Posterior cingulate gyrus (tissue), 11 donors: ENCODE data around the gene GNAL.

Experiments used
- DNase-seq, 10 donors: peaks; one replicate each; pipeline versions ENCODE4 v3.0.0 to v3.0.0-alpha.2; 2020 to 2021; ENCODE audit warnings: mixed read lengths in 3 of 10
- intact Hi-C: fragments of 100-400 bp; cut with DNase I; formaldehyde crosslinking; loops from one replicate; pipeline ENCODE4 v1.15.1; 2023

Gene GNAL

DNA sequence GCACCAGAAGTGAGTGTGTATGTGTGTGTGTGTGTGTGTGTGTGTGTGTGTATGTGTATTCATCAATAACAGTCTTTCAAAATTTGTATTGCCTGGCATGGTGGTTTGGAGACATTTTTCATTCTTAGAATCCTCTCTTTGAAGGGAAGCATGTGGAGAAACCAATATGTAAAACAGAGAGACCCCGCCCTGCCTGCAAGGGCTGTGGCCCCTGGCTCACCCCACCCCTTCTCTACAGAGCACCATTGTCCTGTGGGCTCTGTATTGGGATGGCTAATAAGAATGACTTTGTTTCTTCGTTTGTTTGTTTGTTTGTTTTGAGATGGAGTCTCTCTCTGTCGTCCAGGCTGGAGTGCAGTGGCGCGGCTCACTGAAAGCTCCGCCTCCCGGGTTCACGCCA lies 65.9 kb downstream of the GNAL start:
- intact Hi-C loops, result no loop called here
- DNase-seq, result no peak

DNA sequence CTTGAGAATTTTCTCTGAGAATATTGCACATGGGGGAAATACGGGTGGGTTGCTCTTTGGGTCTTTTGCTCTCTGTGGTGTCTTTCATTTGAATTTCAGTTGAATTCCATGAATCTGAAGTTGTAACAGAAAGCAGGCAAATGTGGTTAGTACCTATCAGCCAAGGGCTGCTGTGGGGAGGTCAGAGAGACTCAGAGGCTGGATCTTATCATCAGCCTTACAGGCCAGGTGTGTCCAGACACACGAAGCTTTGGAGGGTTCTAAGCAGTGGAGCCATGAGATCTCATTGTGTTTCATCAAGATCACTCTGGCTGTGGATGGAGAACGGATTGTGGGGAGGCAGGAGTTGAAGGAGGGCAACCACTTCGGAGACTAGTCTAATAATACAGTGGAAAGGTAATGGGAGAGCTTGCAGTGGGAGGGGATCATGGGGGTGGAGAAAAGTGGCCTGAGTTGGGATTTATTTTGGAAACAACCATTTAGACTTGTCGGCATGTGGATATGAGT lies 68.1 kb downstream of the GNAL start:
- intact Hi-C loops, result no loop called here
- DNase-seq, result no peak

DNA sequence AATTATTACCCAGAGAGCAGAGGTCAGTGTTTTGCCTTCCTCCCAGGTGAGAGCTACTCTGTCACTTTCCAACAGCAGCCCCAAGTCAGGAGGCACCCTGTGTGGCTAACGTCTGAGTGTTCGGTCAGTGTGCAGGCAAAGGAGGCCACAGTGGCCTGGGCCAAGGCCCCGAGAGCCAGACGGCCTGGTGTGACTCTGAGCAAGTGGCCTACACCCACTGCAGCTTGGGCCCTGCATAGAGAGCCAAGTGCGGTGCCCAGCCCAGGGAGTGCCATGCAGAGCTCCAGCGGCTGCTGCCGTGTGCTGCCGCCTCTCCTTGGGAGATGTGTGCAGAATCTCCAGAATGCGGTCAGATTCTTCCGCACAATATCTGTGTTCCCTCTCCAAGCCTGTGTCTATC lies 70.4 kb downstream of the GNAL start:
- intact Hi-C loops, result no loop called here
- no peak for DNase-seq

DNA sequence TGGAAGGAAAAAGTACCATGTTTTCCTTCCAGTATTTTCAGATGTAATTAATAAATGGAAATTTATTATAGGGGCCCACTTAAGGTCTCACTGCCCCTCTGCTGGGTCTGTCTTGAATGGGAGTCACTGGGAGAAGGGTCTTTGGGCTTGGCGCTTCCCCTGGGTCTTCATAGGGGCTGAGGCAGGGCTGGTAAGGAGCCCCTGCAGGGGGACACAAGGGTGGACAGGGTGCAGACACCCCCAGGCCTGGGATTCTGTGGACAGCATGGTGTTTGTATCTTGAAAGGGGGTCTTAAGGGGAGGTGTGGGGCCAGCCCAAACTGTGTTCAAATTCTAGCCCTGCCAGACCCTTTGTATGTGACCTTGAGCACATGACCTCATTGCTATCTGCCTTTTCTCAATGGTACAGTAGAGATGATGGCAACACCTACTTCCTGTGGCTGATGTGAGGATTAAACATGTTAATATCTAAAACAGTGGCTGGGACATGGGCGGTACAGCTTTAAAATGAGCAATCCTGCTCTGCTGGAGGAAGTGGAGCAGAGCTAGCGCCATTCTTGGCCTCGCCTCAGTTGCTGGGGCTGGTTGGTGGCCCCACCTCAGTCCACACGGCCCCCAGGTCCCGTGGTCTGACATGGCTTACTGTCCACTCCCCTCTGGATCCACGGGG lies 71.6 kb downstream of the GNAL start:
- DNase-seq, result no peak
- intact Hi-C loops, result no loop called here

DNA sequence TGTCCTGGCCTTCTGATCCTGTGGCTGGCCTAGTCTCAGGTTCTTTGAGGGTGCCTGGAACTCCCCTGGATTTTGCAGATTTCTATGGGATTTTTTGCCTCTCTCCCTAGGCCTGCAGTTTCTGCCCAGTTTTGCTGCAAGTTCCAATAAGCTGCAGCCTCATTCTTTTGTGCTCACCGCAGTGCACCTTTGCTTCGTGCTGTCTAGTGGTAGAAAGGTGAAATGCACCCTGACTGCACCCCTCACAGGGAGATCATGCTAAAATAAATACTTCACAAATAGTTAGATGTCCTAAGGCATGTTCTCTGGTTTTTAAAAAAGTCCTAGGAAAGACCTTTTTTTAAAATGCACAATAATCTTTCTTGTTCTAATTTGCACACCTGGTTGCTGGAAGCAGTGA lies 72.5 kb downstream of the GNAL start:
- intact Hi-C loops, result no loop called here

DNA sequence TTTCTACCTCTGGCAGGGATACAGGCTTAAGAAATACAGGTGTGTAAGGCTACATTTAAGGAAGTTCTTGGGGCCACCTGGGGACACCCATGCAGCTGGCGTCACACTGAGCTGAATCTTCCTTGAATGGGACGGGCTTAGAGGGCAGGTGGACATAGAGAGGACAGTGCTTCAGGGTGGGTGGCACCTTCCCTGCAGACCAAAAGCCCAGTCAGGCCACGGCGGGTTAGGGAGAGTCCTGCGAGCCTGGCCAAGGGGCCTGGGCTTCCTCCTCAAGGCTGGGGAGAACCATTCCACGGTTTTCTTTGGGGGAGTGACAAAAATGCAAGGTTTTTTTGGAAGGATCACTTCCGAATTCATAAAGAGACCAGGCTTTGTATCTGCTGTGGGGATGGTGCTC lies 73.4 kb downstream of the GNAL start:
- intact Hi-C loops, result no loop called here
- DNase-seq, result no peak

More for the DNA sequence above, 72.5 kb downstream of the GNAL start:
- no peak for DNase-seq

DNA sequence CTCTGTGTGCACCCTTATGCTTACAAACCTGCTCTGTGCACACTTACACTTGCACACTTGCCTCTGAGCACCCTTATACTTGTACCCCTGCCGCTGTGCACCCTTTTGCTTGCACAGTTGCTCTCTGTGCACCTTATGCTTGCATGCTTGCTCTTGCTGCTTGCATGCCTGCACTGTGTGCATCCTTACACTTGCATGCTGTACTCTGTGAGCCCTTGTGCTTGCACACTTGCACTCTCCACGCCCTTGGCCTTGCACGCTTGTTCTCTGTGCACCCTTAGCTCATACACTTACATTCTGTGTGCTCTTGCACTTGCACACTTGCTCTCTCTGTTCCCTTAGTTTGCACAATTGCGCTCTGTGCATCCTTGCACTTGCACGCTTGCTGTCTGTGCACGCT lies 78.3 kb downstream of the GNAL start:
- DNase-seq, result no peak
- intact Hi-C loops, result no loop called here

DNA sequence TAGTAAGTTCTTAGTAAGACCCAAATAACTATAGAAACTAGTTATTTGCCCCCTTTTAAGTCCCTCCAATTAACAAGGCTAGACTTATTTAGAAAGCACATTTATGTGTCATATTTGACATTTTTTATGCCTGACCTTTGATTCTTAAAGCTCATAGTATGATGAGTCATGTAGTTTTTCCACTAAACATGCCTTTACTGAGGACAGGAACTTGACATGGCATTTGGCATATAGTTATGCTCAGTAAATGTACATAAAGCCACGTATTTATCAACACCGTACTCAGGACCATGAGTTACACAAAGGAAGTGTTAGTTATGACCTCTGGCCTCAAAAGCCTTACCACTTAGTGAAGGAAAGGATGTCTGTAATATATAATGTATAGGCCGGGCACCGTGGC lies 78.9 kb downstream of the GNAL start:
- no peak for DNase-seq

DNA sequence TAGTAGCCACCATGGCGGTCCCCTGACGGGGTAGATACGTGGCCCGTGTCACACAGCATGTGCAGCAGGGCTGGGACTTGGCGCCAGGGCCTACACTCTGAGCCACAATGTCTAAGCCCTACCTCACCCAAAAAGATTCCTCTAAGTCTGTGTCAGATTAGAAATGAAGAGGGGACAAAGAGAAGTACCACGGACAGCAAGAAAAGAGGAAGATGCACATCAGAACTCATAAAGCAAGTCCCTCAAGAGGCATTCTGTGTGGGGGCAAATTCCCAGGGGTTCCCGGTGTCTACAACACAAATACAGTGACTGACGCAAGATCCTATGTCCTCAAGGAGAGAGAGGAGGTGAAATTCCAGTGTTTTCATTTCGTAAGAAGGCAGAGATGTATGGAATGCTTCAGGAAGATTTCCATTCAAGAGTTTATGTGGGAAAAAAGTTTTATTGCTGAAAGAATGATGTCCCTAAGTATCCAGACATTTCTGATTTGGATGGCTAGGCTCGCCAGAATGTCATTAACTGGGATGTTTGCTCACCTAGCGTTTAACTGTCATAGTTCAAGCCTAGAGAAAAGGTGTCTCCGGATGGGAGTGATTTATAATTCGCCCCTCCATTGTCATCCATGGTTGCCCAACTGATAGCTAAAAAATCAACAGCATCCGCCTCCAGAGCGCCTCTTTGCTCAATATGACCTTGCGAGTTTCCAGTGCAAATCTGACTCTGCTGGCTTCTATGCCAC lies 86.5 kb downstream of the GNAL start:
- no peak for DNase-seq
- intact Hi-C loops, result no loop called here

More for the DNA sequence above, 78.9 kb downstream of the GNAL start:
- intact Hi-C loops, result no loop called here

DNA sequence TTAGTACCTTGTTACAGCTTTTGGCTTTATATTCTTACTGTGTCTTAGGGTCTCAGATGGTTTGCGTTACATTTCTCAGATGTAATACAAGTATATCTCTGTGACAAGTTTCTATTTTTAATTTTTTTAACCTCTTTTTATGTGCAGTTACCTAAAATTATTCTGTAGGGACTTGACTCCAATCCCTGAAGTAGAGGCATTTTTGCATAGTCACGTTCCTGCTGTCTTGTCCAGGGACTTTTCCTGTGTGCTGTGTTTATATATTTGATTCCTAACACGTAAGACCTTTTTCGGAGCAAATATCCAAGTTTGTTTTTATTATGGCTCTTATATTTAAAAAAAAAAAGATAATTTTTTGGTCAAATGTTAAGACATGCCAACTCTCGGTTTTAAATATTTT lies 91.0 kb downstream of the GNAL start:
- no peak for DNase-seq
- intact Hi-C loops, result no loop called here

DNA sequence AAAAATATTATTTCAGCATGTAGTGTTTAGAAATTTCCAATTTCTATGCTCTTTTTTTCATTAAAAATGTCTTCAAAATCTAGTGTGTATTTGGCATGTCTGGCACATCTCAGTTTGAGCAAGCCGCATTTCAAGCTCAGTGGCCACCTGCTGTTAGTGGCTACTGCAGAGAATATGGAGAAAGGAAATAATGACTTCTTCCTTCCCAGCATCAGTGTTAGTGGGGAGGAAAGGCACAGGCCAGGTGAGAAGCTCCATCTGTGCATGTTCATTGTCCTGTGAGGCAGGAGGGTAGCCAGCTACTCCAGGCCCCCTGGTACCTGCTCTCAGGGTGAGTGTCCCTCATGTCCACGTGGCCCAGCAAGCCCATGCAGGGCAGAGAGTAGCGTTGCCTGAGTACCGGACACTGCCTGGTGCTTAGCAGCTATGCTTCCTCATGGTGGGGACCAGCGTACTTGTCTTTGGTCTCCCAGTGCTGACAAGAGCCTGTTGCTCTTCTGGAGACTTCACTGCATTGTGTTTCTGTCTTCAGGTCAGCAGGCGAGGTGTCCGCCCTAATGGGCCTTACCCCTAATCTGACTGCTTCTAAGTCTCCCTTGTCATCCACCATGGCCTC lies 94.8 kb downstream of the GNAL start:
- DNase-seq, result peak in 1 of 10 donors; percentile 48
- intact Hi-C loops, result no loop called here

DNA sequence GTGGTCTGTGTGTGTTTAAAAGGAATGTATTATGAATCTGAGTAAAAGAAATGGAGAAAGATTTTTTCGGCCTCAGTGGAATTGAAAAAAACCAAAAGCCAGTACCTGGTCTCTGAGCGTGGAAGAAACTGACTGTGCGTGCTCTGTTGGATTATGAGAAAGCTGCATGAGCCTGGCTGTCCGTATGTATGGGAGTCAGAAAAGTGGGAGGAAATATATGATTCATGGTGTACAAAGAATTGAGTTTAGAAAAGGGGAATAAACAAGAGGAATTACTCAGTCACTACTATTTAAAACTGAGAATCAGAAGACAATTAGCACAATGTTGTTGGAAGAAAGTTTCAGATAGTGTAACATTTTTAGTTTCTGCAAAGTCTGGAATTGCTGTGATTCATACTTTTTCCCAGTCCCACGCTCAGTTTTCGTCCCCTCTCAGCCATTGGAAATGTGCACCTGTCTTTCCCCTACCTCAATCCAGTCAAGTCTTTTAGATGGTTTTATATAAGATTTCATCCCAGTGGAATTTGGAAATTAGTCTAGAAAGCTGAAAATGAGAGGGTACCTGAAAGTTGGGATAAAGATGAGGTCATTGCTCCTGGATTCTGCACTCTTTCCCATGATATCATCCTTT lies 95.7 kb downstream of the GNAL start:
- intact Hi-C loops, result no loop called here
- no peak for DNase-seq

DNA sequence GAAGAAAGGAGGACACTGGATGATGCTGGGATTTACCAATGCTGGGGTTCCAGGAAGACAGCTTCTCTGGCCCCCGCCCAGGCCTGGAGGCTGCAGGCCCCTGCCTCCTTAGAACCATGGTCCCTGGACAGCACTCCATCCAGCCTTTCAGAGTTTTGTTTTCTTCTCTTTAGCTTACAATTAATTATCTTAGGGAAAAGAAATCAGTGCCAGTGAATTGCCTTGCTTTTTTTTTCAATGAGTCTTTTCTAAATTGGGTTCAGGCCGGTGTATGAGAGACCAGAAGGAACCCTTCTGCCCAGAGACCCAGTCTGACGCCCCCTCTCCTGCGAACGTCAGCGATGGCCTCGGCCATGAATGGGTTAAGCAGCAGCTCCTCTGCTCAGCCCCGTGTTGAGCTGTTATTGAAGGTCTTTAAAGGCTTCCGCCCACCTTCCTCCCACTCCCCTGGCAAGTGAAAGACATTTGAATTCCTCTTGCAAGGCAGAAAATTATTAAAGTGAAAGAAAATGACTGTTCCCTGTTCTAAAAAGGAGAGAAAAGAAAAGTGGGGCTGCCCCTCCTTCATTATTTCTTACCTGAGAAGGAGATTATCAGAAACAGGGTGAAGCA lies 96.5 kb downstream of the GNAL start:
- intact Hi-C loops, result no loop called here
- DNase-seq, result peak in 1 of 10 donors; percentile 61

DNA sequence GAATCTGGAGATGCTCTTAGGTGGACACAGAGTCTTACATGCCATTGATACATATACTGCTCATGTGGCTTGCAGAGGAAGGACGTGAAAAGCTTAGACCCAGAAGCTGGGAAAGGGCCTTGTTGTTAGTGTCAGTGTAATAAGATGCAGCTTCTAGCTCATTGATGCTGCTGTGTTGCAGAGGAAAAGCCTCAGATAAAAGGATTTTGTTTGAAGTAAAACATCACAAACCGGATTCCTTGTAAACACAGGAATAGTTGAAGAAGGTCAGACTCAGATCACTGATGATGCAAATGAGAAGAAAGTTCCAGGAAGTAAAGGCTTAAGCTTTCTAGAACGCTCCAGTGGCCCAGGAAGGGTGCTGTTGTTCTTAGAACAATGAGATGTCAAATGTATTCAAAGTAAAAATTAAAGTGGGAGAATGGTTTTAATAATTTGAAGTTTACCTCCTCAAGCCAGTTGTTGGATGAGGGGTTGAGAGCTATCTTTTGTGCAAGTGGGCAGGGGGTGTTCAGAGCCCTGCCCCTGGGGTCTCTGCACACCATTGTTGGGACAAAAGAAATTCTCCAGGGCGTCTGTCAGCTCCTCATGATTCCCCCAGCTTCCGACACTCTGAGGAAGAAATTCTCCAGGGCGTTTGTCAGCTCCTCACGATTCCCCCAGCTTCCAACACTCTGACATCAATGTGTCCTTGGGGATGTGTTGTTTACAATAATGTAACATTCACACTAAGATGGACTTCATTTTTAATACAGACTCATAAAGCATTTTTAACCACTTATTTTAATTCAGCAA lies 100.8 kb downstream of the GNAL start:
- DNase-seq, result no peak
- intact Hi-C loops, result no loop called here

DNA sequence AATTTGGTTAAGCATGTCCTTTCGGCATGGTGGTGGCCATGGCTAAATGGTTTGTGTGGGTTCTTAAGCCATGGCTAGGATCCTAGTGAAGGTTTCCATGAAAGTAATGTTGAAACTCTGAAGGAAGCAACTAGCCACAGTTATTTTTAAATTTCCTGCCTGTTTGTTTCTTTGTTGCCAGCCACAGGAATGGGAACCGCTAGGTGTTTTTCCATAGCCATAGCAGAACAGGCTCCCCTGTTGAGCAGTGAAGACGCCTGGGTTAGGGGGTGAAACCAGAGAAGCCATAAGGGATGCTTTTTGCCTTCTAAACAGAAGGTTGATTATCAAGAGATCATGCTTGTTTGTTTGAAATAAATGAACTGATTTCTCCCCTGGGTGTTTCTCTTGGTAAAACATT lies 102.1 kb downstream of the GNAL start:
- intact Hi-C loops, result no loop called here
- DNase-seq, result no peak

DNA sequence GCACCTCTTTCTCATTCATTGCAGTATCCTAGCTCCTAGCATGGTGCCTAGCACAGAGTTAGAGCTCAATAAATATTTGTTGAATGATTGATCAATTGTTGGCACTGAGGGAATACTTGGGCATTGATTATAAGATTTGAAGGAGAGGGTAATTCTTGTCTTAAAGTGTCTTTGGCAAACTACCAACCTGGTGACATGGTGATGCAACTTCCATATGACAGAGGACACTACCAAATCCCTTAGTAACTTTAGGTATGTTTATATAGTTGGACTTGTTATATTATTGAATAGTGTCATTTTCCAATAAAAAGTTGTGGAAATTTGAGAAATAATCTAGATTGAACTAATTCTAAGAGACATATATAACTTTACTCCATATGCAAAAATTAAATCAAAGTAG lies 103.6 kb downstream of the GNAL start:
- intact Hi-C loops, result no loop called here
- DNase-seq, result no peak

DNA sequence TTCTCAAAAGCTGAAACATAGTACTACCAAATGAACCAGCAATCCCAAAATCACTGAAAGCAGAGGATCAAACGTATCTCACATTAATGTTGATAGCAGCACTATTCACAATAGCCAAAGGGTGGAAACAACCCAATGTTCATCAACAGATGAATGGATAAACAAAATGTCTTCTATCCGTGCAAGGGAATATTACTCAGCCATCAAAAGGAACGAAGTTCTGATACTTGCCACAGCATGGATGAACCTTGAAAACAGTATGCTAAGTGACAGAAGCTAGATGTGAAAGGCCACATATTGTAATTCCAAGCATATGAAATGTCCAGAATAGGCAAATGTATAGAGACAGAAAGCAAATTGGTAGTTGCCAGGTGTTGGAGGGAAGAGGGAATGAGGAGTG lies 105.1 kb downstream of the GNAL start:
- DNase-seq, result no peak
- intact Hi-C loops, result no loop called here

DNA sequence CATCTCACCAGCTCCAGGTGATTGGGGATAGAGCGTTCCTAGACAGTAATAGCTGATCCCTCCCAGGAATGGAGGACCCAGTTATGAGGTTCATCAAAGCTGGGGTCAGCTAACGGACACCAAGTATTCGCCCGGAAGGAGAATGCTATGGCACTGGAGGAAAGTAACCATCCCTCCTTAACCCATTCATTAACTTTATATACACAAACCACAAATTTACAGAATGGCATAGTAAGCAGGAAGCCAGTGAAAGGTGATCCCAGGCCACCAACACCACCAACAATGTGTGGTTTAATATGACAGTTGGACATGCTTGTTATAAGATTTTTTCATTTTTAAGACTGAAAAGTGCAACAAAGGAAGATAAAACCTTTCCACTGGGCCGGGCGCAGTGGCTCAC lies 106.9 kb downstream of the GNAL start:
- intact Hi-C loops, result no loop called here

DNA sequence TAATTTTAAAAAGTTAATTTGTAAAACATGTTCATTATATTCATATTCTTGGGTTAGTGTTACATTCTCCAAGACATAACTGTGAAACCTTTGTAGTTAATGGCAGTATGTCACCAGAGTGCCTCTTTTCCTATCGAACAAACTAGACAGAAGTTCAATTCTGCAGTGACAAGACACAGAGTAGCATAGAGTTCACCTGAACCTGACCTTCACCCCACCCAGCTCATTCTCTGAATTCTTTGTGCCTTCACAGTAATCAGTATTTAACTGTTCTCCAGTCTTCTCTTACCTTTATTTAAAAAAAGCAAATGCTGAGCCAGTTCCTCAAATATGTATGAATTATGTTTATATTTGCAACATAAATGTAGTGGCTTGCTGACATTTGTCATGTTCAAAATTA lies 109.2 kb downstream of the GNAL start:
- intact Hi-C loops, result no loop called here

More for the DNA sequence above, 106.9 kb downstream of the GNAL start:
- no peak for DNase-seq

DNA sequence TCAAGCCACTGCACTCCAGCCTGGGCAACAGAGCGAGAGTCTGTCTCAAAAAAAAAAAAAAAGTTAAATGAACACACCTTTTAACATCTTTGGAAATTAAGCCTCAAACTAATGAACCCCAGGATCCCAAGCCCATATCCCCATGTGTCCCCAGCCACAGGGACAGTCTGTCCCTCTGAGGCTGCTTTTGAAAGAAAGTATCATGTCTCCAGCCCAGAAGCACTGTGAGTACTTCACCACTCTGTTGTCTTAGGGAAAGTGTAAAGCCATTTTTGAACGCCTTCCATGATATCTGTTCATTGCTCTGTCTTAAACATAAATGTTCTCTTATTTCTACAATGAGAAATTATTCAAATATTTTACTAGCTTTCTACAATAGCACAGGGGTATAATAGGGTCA lies 110.0 kb downstream of the GNAL start:
- intact Hi-C loops, result no loop called here
- no peak for DNase-seq

More for the DNA sequence above, 109.2 kb downstream of the GNAL start:
- no peak for DNase-seq
